NCI-H2171 treated with DMSO at 0.1 percent for 48 hours (cell line): ENCODE data around the gene MEIS1.

Experiments
- DNase-seq: peaks from one replicate; lab custom pipeline; 2025; lab: John Stamatoyannopoulos, UW

MEIS1 gene

DNA sequence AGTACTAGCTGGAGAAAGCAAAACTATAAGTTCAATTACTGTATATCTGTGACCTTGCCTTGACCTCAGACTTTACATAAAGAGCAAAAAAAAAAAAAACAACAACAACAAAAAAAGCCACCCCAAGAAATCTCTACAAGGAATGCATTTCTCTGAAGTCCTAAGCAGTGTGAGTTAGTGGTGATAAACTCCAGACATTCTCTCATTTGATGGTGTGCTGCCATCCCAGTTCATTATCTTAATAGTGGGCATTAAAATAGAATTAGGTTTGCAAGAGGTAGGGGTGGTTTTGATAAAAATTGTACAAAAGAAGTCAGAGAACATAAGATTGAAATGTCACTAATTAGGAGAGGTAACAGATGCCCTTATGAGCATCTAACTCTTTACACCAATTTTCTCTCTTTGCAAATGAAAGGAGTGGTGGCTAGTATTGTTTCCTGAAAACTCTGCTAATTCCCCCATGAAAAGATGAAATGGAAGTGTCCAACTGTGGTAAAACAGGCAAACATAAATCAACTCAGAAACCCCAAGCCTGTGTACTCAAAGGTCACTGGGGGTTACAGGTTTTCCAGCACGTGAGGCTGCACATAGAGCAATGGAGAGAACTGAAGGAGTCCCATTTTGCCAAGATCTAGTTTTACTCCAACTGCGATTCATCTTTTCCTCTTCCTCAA, 131.9 kb downstream of the MEIS1 start:
- DNase-seq, result no peak

DNA sequence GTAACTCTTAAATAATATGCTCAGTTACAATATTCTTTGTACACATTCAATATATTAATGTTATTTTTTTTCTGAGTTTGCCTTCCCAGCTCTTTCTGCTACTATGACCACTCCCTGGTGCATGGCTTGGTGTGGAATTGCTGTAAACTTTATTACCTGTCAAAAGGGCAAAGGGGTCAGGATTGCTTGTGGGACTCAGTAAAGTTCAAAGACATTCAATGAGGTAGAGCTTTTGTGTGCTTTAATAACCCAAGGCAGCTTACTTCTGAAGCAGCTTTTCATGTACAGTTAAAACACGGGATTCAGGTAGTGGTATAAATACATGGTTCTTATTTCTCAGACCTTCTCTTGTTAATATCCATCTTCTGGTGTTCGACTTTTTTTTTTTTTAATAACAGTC, 132.8 kb downstream of the MEIS1 start:
- no peak for DNase-seq

DNA sequence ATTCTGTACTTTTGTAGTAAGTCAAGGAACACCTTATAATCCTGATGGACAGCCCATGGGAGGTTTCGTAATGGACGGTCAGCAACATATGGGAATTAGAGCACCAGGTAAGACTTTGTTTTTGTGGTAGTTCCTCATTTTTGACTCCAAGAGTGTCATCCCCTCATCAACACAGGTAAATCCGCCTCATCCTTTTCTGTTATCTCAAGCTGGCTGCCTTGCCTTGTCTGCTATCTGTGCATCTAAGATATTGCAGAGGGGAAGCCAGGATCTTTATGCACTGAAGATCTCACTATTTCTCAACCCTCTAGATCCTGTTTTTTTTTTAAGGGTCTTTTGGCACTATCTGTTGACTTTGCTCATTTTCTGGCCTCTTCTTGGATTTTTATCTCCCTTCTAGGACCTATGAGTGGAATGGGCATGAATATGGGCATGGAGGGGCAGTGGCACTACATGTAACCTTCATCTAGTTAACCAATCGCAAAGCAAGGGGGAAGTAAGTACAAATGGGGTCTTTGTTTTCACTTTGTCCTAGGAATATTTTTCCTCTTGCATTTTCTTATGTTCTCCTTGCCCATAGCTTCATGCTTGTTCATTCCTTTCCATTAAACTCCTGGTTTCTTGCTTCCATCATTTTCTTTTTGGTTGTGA, 133.8 kb downstream of the MEIS1 start:
- DNase-seq, result no peak

DNA sequence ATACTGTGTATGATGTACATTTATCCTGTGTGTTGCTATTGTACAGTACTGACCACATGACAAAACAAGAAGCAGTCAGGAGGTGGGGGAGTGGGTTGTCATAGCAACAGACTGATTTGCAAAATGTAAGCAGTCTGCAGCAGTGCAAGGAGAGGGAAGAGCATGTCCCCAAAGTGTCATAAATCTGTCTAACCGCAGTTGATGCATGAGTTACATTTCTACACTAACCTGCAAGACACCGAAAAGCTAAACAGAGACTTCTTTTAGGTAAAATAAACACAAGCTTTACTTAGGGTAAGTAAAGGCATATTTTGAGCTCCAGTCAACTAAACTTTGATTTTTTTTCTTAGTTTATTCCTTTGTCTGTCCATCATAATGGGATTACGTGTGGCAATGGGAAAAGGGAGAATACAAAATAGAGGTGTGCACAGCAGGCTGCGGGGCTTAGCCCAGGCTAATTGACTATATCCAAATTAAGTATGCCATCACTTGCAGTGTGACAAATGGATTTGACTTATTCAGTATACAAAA, 134.5 kb downstream of the MEIS1 start:
- DNase-seq, result peak; percentile 35

DNA sequence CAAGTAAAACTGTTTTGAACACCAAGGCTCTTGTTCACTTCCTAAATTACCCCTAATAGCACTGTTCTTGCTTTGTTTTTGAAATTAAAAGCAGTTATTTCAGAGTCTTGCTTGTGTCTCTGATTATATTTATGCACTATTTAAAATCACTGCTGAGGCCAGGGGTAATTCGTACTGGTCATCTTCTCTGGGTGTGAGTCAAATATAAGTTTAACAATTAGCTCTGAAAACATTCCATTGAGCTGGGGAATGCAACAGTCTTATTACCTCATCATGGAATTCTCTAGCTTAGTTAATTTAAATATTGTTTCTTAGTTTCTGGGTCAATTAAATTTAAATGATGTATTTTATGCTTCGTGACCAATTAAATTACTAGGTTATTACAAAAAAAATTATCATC, 135.0 kb downstream of the MEIS1 start:
- no peak for DNase-seq

GRCh38 chr2:66570471-66570870, 135.5 kb downstream of the MEIS1 start:
- no peak for DNase-seq

DNA sequence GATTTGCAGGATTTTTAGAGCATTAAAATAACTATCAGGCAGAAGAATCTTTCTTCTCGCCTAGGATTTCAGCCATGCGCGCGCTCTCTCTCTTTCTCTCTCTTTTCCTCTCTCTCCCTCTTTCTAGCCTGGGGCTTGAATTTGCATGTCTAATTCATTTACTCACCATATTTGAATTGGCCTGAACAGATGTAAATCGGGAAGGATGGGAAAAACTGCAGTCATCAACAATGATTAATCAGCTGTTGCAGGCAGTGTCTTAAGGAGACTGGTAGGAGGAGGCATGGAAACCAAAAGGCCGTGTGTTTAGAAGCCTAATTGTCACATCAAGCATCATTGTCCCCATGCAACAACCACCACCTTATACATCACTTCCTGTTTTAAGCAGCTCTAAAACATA, 137.0 kb downstream of the MEIS1 start:
- no peak for DNase-seq

GRCh38 chr2:66572391-66572790, 137.5 kb downstream of the MEIS1 start:
- DNase-seq, result no peak

GRCh38 chr2:66573416-66573815, 138.5 kb downstream of the MEIS1 start:
- no peak for DNase-seq

- DNase-seq, result no peak
Measured at GRCh38 chr2:66573821-66574233, 138.9 kb downstream of the MEIS1 start.

GRCh38 chr2:66574701-66575624, 140.0 kb downstream of the MEIS1 start:
- DNase-seq, result peak; percentile 83

DNA sequence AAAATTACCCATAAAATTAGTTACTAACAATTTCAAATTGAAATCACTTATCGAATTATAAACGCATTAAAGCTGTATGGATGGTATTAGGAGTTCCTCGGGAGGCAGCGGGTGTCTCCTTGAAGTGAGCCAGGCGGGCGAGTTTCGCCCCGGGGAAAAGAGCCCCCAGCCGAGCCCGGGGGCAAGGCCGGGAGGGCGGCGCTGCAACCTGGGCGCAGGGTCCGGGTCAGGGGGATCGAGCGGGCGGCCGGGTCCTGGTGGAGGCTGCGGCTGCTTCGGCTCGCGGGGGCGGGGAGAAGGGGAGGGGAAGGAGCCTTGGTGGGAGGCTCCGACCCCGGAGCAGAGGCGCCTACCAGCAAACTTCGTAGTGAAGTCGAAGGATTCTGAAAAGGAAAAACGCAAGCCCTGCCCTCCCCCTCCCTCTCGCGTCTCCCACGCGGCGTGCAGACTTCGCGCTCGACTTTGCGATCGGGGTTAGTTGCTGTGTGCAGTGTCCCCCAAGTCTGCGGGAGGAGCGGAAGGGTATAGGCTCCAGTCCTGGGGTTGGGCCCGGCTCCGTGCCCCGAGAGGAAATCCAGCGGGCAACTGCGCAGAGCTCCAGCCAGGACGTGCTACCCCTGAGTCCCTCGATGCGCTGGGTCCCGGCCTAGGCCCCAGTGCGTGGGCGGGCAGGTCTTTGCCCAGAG, 140.8 kb downstream of the MEIS1 start:
- DNase-seq, result no peak

DNA sequence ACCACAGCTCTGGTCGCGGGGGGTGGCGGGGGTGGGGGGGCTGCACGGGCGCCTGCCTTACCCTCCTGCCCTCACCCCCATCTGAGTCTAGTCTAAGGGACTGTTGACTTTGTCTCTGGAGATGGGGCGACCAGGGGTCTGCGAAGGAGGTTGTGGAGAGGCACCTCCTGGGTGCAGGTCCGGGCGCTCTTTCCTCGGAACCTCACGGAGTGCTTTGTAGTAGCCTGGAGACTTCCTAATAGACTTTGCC, 141.3 kb downstream of the MEIS1 start:
- no peak for DNase-seq

- no peak for DNase-seq
Measured at GRCh38 chr2:66576561-66577320, 141.8 kb downstream of the MEIS1 start.

- no peak for DNase-seq
Measured at GRCh38 chr2:66577321-66578053, 142.6 kb downstream of the MEIS1 start.

GRCh38 chr2:66578054-66578686, 143.2 kb downstream of the MEIS1 start:
- no peak for DNase-seq

DNA sequence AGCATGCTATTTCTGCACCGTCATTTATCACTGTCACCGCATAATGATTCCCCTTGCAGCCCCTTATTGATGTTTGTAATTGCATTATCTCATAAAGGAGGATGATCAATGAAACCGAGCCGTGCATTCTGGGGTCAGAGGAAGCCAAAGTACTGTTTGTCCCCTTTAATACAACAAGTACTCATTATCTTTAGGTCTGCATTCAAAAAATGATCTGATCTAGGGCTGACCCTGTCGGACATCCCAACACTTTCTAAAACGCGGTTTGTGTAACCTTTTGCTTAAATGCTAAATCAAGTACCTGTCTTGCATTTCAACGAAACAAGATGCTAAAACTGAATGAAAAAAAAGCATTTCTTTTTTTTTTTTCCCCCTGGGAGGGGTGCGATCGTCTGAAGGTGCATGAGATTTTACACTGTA, 143.8 kb downstream of the MEIS1 start:
- no peak for DNase-seq

- no peak for DNase-seq
Measured at GRCh38 chr2:66579186-66580126, 144.5 kb downstream of the MEIS1 start.
